SU-DHL-6 (cell line): Measurements from ENCODE around the gene AACS.
A peak's percentile ranks its signal among the peaks of the same experiment; 100 is the strongest.

Experiments
- H2AFZ ChIP-seq: fragments of 200-600 bp; sonication (generic); 2 replicates; pipeline ENCODE4 v1.6.1; 2014; ENCODE audit warnings: low read depth, mild to moderate bottlenecking, moderate library complexity, mixed read lengths, antibody characterized with exemption, low read length; ENCODE audit not compliant: severe bottlenecking
- H3F3A ChIP-seq: fragments of 200-600 bp; shearing (Covaris generic); 2 replicates; pipeline ENCODE4 v1.6.0; 2016; ENCODE audit warnings: antibody characterized with exemption, mild to moderate bottlenecking; ENCODE audit not compliant: insufficient read depth
- H3K27ac ChIP-seq: fragments of 200-600 bp; sonication (generic); 2 replicates; pipeline ENCODE4 v1.5.1; 2016; ENCODE audit warnings: low read depth, mild to moderate bottlenecking, low read length, moderate library complexity, mixed read lengths
- H3K27me3 ChIP-seq: fragments of 200-600 bp; sonication (generic), shearing (Covaris generic); 2 replicates; pipeline ENCODE4 v1.6.0; 2014; ENCODE audit warnings: mild to moderate bottlenecking, low read length
- H3K36me3 ChIP-seq: fragments of 200-600 bp; sonication (generic); 2 replicates; pipeline ENCODE4 v1.6.1; 2014; ENCODE audit warnings: mild to moderate bottlenecking, low read length, mixed read lengths
- H3K4me2 ChIP-seq: fragments of 300-600, 200-600 bp; shearing (Covaris generic), sonication (generic); 2 replicates; pipeline ENCODE4 v1.6.0; 2014; ENCODE audit warnings: low read length, low read depth, mild to moderate bottlenecking; ENCODE audit not compliant: poor library complexity, severe bottlenecking
- H3K4me3 ChIP-seq: fragments of 200-600 bp; sonication (generic); 2 replicates; pipeline ENCODE4 v1.5.1; 2014; ENCODE audit warnings: antibody characterized with exemption, low read length, mild to moderate bottlenecking, mixed read lengths; ENCODE audit not compliant: insufficient read depth, poor library complexity, severe bottlenecking
- H3K79me2 ChIP-seq: fragments of 200-600 bp; sonication (generic); 2 replicates; pipeline ENCODE4 v1.6.1; 2014; ENCODE audit warnings: mild to moderate bottlenecking, low read length, moderate library complexity; ENCODE audit not compliant: insufficient read depth
- H3K9ac ChIP-seq: fragments of 200-600 bp; sonication (generic); 2 replicates; pipeline ENCODE4 v1.7.0; 2014; ENCODE audit warnings: mild to moderate bottlenecking, low read length
- H3K9me2 ChIP-seq: fragments of 200-600 bp; sonication (generic); replicated peaks from 2 replicates; pipeline ENCODE4 v1.6.1; 2014; ENCODE audit warnings: low read length; ENCODE audit not compliant: insufficient read depth
- H3K9me3 ChIP-seq: fragments of 200-600 bp; sonication (generic); 2 replicates; pipeline ENCODE4 v1.6.1; 2014; ENCODE audit warnings: low read length, mixed read lengths; ENCODE audit not compliant: insufficient read depth
- H4K20me1 ChIP-seq: fragments of 200-600 bp; sonication (generic); 2 replicates; pipeline ENCODE4 v1.6.1; 2014; ENCODE audit warnings: low read depth, mild to moderate bottlenecking, antibody characterized with exemption, low read length, moderate library complexity, mixed read lengths
- CTCF ChIP-seq: fragments of 200-600 bp; sonication (generic); IDR thresholded peaks from one replicate; pipeline ENCODE4 v1.5.1; 2017; ENCODE audit warnings: antibody characterized with exemption, mild to moderate bottlenecking, low read length, moderate library complexity; ENCODE audit not compliant: insufficient read depth, poor library complexity, severe bottlenecking
- EZH2phosphoT487 ChIP-seq: fragments of 200-600 bp; sonication (generic), shearing (Covaris generic); conservative IDR thresholded peaks from 2 replicates; pipeline ENCODE4 v1.6.1; 2018; ENCODE audit warnings: mild to moderate bottlenecking, antibody characterized with exemption, low read length, moderate library complexity, mixed read lengths

AACS gene

DNA sequence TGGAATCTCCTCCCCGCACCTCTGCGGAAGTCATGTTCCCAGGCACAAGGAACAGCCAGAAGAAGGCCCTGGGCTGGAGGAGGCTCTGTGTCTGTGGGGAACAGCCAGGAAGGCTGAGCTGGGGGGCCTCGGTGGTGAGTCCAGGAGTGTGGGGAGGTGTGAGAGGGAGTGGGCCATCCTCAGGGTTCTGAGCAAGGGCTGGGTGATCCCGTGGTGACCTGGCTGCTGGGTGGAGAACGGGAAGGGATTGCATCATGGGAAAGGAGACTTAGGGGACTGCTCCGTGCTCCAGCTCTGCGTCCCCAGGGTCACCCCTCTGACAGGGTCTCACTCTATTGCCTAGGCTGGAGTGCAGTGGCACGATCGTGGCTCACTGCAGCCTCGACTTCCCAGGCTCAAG is 13.8 kb downstream of the AACS start:
- H3K27me3 ChIP-seq, result no peaks in the 10 kb centered on the region
- TF ChIP-seq CTCF, result no peak
- TF ChIP-seq EZH2phosphoT487, result no peak
- no peak overlapping the region for H3K4me3 ChIP-seq
- no peak overlapping the region for H2AFZ ChIP-seq
- H3F3A ChIP-seq, result 0 out of 2 replicates have a peak, but pooled peaks cover 8% of the 10 kb centered on the region
- no peaks in the 10 kb centered on the region for H3K9me2 ChIP-seq
- no peaks in the 10 kb centered on the region for H4K20me1 ChIP-seq
- no peaks in the 10 kb centered on the region for H3K9me3 ChIP-seq
- H3K9ac ChIP-seq, result no peak overlapping the region
- H3K4me2 ChIP-seq, result no peak overlapping the region
- no peaks in the 10 kb centered on the region for H3K79me2 ChIP-seq
- H3K36me3 ChIP-seq, result no peaks in the 10 kb centered on the region; the same call in 1 of the 2 replicates
- no peak overlapping the region for H3K27ac ChIP-seq

- Histone ChIP-seq H3K4me3 (no peak overlapping the region), H3K4me2 (no peak overlapping the region), H3K27ac (no peak overlapping the region), H3K27me3 (no peaks in the 10 kb centered on the region), H3K36me3 (no peaks in the 10 kb centered on the region; the same call in 1 of the 2 replicates), H3F3A (0 out of 2 replicates have a peak, but pooled peaks cover 8% of the 10 kb centered on the region), H3K9me3 (no peaks in the 10 kb centered on the region), H3K9me2 (no peaks in the 10 kb centered on the region), H3K9ac (no peak overlapping the region), H3K79me2 (no peaks in the 10 kb centered on the region), H4K20me1 (no peaks in the 10 kb centered on the region), H2AFZ (no peak overlapping the region)
- no peak for TF ChIP-seq CTCF
- no peak for TF ChIP-seq EZH2phosphoT487
Observed at GRCh38 chr12:125079648-125080645, 14.7 kb downstream of the AACS start.

- no peaks in the 10 kb centered on the region for H3K9me2 ChIP-seq
- no peak overlapping the region for H2AFZ ChIP-seq
- no peaks in the 10 kb centered on the region for H3K9me3 ChIP-seq
- peak overlapping the region; percentile 35 for H3K4me2 ChIP-seq
- H3K27me3 ChIP-seq, result no peaks in the 10 kb centered on the region
- TF ChIP-seq CTCF (no peak), EZH2phosphoT487 (no peak)
- H3F3A ChIP-seq, result 0 out of 2 replicates have a peak, but pooled peaks cover 8% of the 10 kb centered on the region
- no peak overlapping the region for H3K9ac ChIP-seq
- H3K27ac ChIP-seq, result peak overlapping the region; percentile 57
- H3K36me3 ChIP-seq, result no peaks in the 10 kb centered on the region; the same call in 1 of the 2 replicates
- no peaks in the 10 kb centered on the region for H4K20me1 ChIP-seq
- no peaks in the 10 kb centered on the region for H3K79me2 ChIP-seq
- H3K4me3 ChIP-seq, result no peak overlapping the region
Observed at GRCh38 chr12:125081427-125081826, 16.2 kb downstream of the AACS start.
